Right atrium auricular region (tissue), 2 donors: ENCODE measurements around the gene CEP63. TPM values are rescaled to one million over a fixed set of nuclear protein-coding genes. Genes with fewer than 3 reads are reported as not detected.

Experiments used
- DNase-seq: peaks from one replicate; pipeline ENCODE4 v3.0.0-alpha.2; 2019; ENCODE audit warnings: low spot score
- H3K27ac ChIP-seq, 2 donors: fragments of 200-600 bp; sonication (generic); 1 replicate in 1 of 2; 2 replicates in 1 of 2; pipeline ENCODE4 v1.5.1; 2016 to 2019
- H3K27me3 ChIP-seq, 2 donors: fragments of 200-600 bp; sonication (generic); one replicate each; pipeline versions ENCODE4 v1.5.1 to v1.6.0; 2017 to 2019
- H3K36me3 ChIP-seq: fragments of 200-600 bp; sonication (generic); one replicate; pipeline ENCODE4 v1.5.1; 2016
- H3K4me1 ChIP-seq, 2 donors: fragments of 200-600 bp; sonication (generic); one replicate each; pipeline versions ENCODE4 v1.5.1 to v1.6.0; 2017 to 2019
- H3K4me3 ChIP-seq, 2 donors: fragments of 200-600 bp; sonication (generic); 1 replicate in 1 of 2; 2 replicates in 1 of 2; pipeline ENCODE4 v1.5.1; 2017 to 2019; ENCODE audit warnings: mild to moderate bottlenecking in 1 of 2, moderate library complexity in 1 of 2
- H3K9me3 ChIP-seq, 2 donors: fragments of 200-600 bp; sonication (generic); one replicate each; pipeline ENCODE4 v1.5.1; 2019
- CTCF ChIP-seq, 2 donors: fragments of 200-600 bp; sonication (generic); IDR thresholded peaks; one replicate each; pipeline ENCODE4 v1.5.1; 2019; ENCODE audit warnings: antibody characterized with exemption in 2 of 2
- total RNA-seq, 2 donors: library from RNA; depleted of rRNA; stranded (reverse); fragments of >200 nt; gene quantifications; one replicate each; pipeline ENCODE4 v1.1.0, GENCODE V29; 2016

The CEP63 gene
- total RNA-seq, 2 donors from 2014 or later = 16.1 to 27.8 TPM

DNA sequence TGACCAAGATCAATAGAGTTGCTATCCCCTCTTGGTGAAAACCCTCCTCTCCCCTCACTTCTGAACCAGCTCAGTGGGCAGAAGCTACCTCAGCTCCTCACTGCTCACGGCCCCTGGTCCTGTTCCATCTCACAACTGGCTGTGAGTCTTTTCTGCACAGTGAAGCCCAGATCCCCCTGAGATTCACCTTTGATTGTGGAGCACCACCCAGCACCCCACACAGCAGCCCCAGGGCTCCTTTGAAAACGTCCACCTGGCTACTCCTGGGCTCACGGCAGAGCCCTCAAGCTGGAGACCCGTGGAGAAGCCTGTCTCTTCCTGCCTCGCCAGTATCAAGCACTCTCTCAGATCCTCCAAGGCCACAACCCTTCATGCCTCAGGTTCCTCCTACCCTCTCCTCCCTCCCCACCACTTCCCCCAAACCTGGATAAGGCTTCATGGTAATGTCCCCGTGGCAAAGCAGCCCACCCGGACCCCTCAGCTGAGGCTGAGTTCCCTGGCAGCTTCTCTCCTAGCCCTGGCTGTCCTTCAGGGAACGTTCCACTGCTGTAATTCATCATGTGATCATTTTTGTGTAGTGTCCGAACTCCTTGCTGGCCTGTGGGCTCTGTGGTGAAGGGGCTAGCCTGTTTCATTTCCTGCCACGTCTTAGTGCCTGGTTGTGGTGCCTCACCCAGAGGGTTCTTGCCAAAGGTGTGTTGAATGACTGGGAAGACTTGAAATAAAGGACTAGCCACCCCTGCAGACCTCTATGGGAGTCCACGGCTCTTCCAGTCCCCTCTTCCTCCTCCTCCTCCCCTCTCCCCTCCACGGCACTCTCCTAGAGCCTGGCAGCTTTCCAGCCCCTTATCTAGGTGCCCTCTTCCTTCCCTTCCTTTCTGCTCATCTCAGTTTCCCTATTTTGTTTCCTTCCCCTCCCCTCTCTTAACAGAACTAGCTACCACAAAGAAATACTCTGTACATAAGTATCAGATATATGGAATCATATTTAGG, 120.5 kb downstream of the CEP63 start:
- H3K4me1 ChIP-seq = no peaks in the 10 kb centered on the region
- no peak overlapping the region for H3K27ac ChIP-seq
- no peak for TF ChIP-seq CTCF (IDR thresholded peaks at IDR 0.05)
- no peaks in the 10 kb centered on the region for H3K27me3 ChIP-seq
- no peaks in the 10 kb centered on the region for H3K9me3 ChIP-seq
- H3K4me3 ChIP-seq = no peak overlapping the region
- no peak for DNase-seq
- H3K36me3 ChIP-seq = no peaks in the 10 kb centered on the region

GRCh38 chr3:134607054-134608022, 121.5 kb downstream of the CEP63 start:
- DNase-seq = no peak
- H3K27ac ChIP-seq = no peak overlapping the region
- no peaks in the 10 kb centered on the region for H3K36me3 ChIP-seq

GRCh38 chr3:134608023-134608770, 122.3 kb downstream of the CEP63 start:
- H3K36me3 ChIP-seq = no peaks in the 10 kb centered on the region
- no peaks in the 10 kb centered on the region for H3K4me1 ChIP-seq
- no peaks in the 10 kb centered on the region for H3K27me3 ChIP-seq
- no peak for TF ChIP-seq CTCF (IDR thresholded peaks at IDR 0.05)
- no peak overlapping the region for H3K4me3 ChIP-seq
- DNase-seq = no peak
- H3K9me3 ChIP-seq = no peaks in the 10 kb centered on the region
- no peak overlapping the region for H3K27ac ChIP-seq

More at GRCh38 chr3:134607054-134608022, 121.5 kb downstream of the CEP63 start:
- TF ChIP-seq CTCF (IDR thresholded peaks at IDR 0.05) = no peak
- no peak overlapping the region for H3K4me3 ChIP-seq
- no peaks in the 10 kb centered on the region for H3K9me3 ChIP-seq
- no peaks in the 10 kb centered on the region for H3K27me3 ChIP-seq
- H3K4me1 ChIP-seq = no peaks in the 10 kb centered on the region

DNA sequence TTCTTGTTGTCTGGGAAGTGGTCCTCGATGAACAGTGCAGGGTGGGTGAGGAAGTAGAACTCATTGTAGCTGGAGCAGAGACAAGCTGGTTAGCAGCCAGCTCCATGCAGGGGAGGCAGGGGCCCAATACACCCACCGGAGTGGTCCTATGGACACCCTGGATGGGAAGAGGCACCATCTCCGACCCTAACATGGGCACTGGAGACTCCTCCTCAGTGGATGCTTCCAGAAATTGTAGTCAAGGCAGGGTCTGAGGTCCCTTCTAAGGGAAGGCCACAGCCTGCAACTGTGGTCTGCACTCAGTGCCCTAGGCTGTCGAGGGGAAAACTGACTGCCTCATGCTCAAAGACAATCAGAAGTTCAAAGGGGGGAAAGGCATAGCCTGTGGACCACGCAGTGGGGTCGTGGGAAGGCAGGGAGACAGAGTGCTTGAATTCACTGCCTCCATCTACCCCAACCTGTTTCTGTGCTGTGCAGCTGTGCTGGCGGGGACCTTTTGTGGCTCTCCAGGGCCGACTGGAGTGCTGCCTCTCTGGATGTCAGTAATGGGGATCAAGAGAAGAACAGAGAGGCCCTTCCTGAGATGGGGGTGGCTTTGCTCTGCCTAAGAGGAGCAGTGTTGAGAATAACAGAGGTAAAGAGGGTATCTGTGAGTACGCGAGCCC, 123.0 kb downstream of the CEP63 start:
- DNase-seq = no peak
- Histone ChIP-seq H3K4me1 (no peaks in the 10 kb centered on the region), H3K9me3 (no peaks in the 10 kb centered on the region), H3K4me3 (no peak overlapping the region), H3K36me3 (no peaks in the 10 kb centered on the region), H3K27ac (no peak overlapping the region), H3K27me3 (no peaks in the 10 kb centered on the region)
- no peak for TF ChIP-seq CTCF (IDR thresholded peaks at IDR 0.05)
